OCI-LY1 (cell line): ENCODE results near the gene FAM43A.

Experiments
- H2AFZ ChIP-seq: fragments of 200-600 bp; sonication (generic), shearing (Covaris generic); 2 replicates; pipeline ENCODE4 v1.6.0; 2014; ENCODE audit warnings: antibody characterized with exemption, mild to moderate bottlenecking, low read length
- H3F3A ChIP-seq: fragments of 200-600 bp; sonication (generic), shearing (Covaris generic); 2 replicates; pipeline ENCODE4 v1.6.0; 2014; ENCODE audit warnings: mild to moderate bottlenecking, antibody characterized with exemption, low read length, moderate library complexity; ENCODE audit not compliant: insufficient read depth
- H3K27ac ChIP-seq: fragments of 200-600 bp; sonication (generic); 2 replicates; pipeline ENCODE4 v1.5.1; 2014; ENCODE audit warnings: low read length, mixed run types, mild to moderate bottlenecking, low read depth; ENCODE audit not compliant: poor library complexity, severe bottlenecking
- H3K27me3 ChIP-seq: fragments of 200-600 bp; sonication (generic); 2 replicates; pipeline ENCODE4 v1.6.0; 2014; ENCODE audit warnings: antibody characterized with exemption, mild to moderate bottlenecking, low read length, moderate library complexity; ENCODE audit not compliant: insufficient read depth
- H3K36me3 ChIP-seq: fragments of 200-600 bp; sonication (generic); 2 replicates; pipeline ENCODE4 v1.6.1; 2014; ENCODE audit warnings: mild to moderate bottlenecking, antibody characterized with exemption, low read length, moderate library complexity, mixed read lengths; ENCODE audit not compliant: insufficient read depth
- H3K4me1 ChIP-seq: fragments of 200-600 bp; sonication (generic); 2 replicates; pipeline ENCODE4 v1.5.1; 2014; ENCODE audit warnings: mild to moderate bottlenecking, low read length, moderate library complexity; ENCODE audit not compliant: insufficient read depth, severe bottlenecking
- H3K4me2 ChIP-seq: fragments of 200-600 bp; sonication (generic), shearing (Covaris generic); 2 replicates; pipeline ENCODE4 v1.6.1; 2014; ENCODE audit warnings: low read length
- H3K4me3 ChIP-seq: fragments of 200-600 bp; sonication (generic); 2 replicates; pipeline ENCODE4 v1.5.1; 2014; ENCODE audit warnings: low read length, low read depth, mild to moderate bottlenecking, mixed read lengths; ENCODE audit not compliant: poor library complexity, severe bottlenecking
- H3K79me2 ChIP-seq: fragments of 200-600 bp; shearing (Covaris generic); 2 replicates; pipeline ENCODE4 v1.6.1; 2016; ENCODE audit warnings: mixed run types, low read length, mixed read lengths; ENCODE audit not compliant: insufficient read depth
- H3K9ac ChIP-seq: fragments of 200-600 bp; sonication (generic), shearing (Covaris generic); 2 replicates; pipeline ENCODE4 v1.6.1; 2014; ENCODE audit warnings: mild to moderate bottlenecking, low read length, mixed read lengths
- H3K9me2 ChIP-seq: fragments of 200-600 bp; sonication (generic), shearing (Covaris generic); 2 replicates; pipeline ENCODE4 v1.6.1; 2014; ENCODE audit warnings: low read depth, mild to moderate bottlenecking, low read length, mixed read lengths
- H3K9me3 ChIP-seq: fragments of 200-600 bp; shearing (Covaris generic); 2 replicates; pipeline ENCODE4 v1.6.1; 2014; ENCODE audit warnings: low read length, mixed read lengths
- H4K20me1 ChIP-seq: fragments of 200-600 bp; sonication (generic), shearing (Covaris generic); 2 replicates; pipeline ENCODE4 v1.6.0; 2016; ENCODE audit warnings: mild to moderate bottlenecking, low read length; ENCODE audit not compliant: insufficient read depth
- EZH2 ChIP-seq: fragments of 200-600 bp; sonication (generic), shearing (Covaris generic); IDR thresholded peaks from 2 replicates; pipeline ENCODE4 v1.8.0; 2017; ENCODE audit warnings: borderline replicate concordance, mixed run types, mild to moderate bottlenecking, antibody characterized with exemption, low read length, moderate library complexity, mixed read lengths
- TF ChIP-seq, protein P1 (sequence below): fragments of 200-600 bp; sonication (generic), shearing (Covaris generic); IDR thresholded peaks from 2 replicates; pipeline ENCODE4 v1.5.1; 2017; ENCODE audit warnings: mild to moderate bottlenecking, antibody characterized with exemption, low read length, moderate library complexity, mixed read lengths

The FAM43A gene

DNA sequence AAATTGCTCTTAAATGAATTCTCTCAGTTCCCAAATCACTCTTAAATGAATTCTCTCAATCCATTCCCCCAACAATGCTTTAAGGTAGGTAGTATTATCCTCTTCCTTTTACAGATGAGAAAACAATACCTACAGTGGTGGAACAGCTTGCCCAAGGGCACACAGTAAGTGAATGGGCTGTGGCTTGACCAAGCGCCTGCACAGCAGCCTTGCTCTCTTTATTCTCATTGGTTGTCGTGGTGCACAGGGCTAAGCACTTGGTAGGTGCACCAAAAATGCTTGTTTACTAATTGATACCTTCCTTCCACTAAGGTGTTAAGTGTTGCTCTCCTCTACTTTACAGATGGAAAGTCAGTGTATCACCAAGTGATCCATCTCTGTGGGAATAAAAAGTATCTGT, 43.3 kb downstream of the FAM43A start:
- Histone ChIP-seq H3K79me2 (no peaks in the 10 kb centered on the region), H3K4me2 (no peak overlapping the region), H3K27me3 (0 out of 2 replicates have a peak, but pooled peaks cover 5% of the 10 kb centered on the region), H3K36me3 (no peaks in the 10 kb centered on the region), H3K9me2 (no peaks in the 10 kb centered on the region), H4K20me1 (no peaks in the 10 kb centered on the region), H3K9ac (no peak overlapping the region), H3K4me1 (peaks cover 16% of the 10 kb centered on the region), H3K4me3 (no peak overlapping the region), H3F3A (no peaks in the 10 kb centered on the region), H3K27ac (no peak overlapping the region), H2AFZ (no peak overlapping the region), H3K9me3 (no peaks in the 10 kb centered on the region)
- TF ChIP-seq, protein P1, sequence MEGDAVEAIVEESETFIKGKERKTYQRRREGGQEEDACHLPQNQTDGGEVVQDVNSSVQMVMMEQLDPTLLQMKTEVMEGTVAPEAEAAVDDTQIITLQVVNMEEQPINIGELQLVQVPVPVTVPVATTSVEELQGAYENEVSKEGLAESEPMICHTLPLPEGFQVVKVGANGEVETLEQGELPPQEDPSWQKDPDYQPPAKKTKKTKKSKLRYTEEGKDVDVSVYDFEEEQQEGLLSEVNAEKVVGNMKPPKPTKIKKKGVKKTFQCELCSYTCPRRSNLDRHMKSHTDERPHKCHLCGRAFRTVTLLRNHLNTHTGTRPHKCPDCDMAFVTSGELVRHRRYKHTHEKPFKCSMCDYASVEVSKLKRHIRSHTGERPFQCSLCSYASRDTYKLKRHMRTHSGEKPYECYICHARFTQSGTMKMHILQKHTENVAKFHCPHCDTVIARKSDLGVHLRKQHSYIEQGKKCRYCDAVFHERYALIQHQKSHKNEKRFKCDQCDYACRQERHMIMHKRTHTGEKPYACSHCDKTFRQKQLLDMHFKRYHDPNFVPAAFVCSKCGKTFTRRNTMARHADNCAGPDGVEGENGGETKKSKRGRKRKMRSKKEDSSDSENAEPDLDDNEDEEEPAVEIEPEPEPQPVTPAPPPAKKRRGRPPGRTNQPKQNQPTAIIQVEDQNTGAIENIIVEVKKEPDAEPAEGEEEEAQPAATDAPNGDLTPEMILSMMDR: no peak
- no peak for TF ChIP-seq EZH2

DNA sequence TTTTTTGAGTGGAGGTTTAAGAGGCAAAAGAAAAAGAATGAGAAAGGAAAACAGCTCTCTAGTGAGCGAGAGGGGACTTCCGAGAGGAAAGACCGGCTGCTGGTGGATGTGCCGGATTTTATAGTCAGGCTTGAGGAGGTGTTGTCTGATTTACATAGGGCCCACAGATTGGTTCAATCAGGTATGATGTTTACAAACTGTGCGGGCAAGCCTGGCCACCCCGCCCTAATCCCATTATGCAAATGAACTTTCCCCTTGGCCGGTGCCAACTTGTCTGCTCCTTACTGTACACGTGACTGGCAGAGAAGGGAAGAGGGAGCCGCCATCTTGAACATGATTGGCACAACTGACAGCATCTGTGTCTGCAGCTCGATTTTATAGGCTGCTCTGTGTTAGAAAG, 44.7 kb downstream of the FAM43A start:
- Histone ChIP-seq H3K4me1 (peaks cover 16% of the 10 kb centered on the region), H3K9ac (no peak overlapping the region), H3K79me2 (no peaks in the 10 kb centered on the region), H4K20me1 (no peaks in the 10 kb centered on the region), H2AFZ (no peak overlapping the region), H3K36me3 (no peaks in the 10 kb centered on the region), H3K27me3 (0 out of 2 replicates have a peak, but pooled peaks cover under 1% of the 10 kb centered on the region), H3K9me2 (no peaks in the 10 kb centered on the region), H3K4me3 (peak overlapping the region; percentile 5), H3K9me3 (no peaks in the 10 kb centered on the region), H3F3A (no peaks in the 10 kb centered on the region), H3K27ac (no peak overlapping the region), H3K4me2 (peak overlapping the region; percentile 1; the same call in 1 of the 2 replicates)
- TF ChIP-seq EZH2: no peak
- TF ChIP-seq, protein P1: no peak

DNA sequence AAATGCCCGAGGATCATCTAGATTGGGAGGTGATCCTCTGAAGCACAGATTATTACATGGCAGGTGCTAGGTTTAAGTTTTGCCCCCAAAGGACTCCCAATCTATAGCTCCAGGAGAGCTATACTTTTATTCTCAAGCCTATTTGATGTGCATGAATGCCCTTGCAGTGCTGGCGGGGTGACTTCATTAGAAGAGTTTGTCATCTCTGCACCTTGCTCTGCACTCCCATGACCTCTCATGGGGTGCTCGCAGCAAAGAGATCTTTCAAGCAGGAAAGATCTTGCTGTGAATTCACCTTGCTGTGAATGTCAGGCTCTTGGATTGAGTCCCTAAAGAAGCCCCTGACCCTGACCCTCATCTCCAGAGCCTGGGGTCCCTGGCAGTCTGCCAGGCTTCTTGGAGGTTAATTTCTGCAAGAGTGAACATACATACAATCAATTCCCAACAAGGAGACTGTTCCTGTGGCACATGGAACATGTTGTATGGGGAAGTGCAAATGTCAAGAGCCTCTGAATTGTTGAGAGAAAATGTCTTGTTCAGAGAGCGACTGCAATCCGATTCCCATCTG, 45.9 kb downstream of the FAM43A start:
- Histone ChIP-seq H3F3A (no peaks in the 10 kb centered on the region), H3K79me2 (no peaks in the 10 kb centered on the region), H2AFZ (no peak overlapping the region), H4K20me1 (no peaks in the 10 kb centered on the region), H3K36me3 (no peaks in the 10 kb centered on the region), H3K9me2 (no peaks in the 10 kb centered on the region), H3K9me3 (no peaks in the 10 kb centered on the region), H3K4me1 (peaks cover 24% of the 10 kb centered on the region), H3K27ac (no peak overlapping the region), H3K4me3 (no peak overlapping the region), H3K9ac (no peak overlapping the region), H3K4me2 (no peak overlapping the region), H3K27me3 (no peaks in the 10 kb centered on the region)
- TF ChIP-seq, protein P1: no peak
- no peak for TF ChIP-seq EZH2
